HCT116 (cell line): ENCODE data around the gene PIK3CB. TPM values are rescaled to one million over a fixed set of nuclear protein-coding genes. Genes with fewer than 3 reads are reported as not detected.

Experiments used
- ATAC-seq: fragments of 200-7000 bp; cut with Tn5 transposase; 2 replicates; pipeline ENCODE4 v1.9.1; 2020; ENCODE audit warnings: mild to moderate bottlenecking, moderate library complexity
- BruUV-seq: library from RNA; stranded (reverse); fragments of 400-500 nt; replicated peaks from 2 replicates; lab custom pipeline; 2021; lab: Mats Ljungman, UMichigan
- CTCF ChIA-PET: fragments of 300-600 bp; sonication (Branson Sonifier 250); formaldehyde crosslinking; loops from one replicate; lab custom pipeline; 2021; ENCODE audit warnings: antibody characterized with exemption; lab: Charles Lee
- POLR2A ChIA-PET: fragments of 300-600, 350-600 bp; sonication (Branson Sonifier 250); formaldehyde crosslinking; loops from one replicate; lab custom pipeline; 2021; ENCODE audit warnings: antibody characterized with exemption; lab: Charles Lee
- RAD21 ChIA-PET, 2 experiments: fragments of 300-600 bp; sonication (Branson Sonifier 250); formaldehyde crosslinking; loops; one replicate each; lab custom pipeline; 2023; ENCODE audit warnings: low total read pairs in 2 of 2; ENCODE audit not compliant: uncharacterized antibody in 2 of 2, unreplicated experiment in 2 of 2, low non-redundant PET in 1 of 2; lab: Charles Lee
- DNase-seq: peaks from one replicate; pipeline ENCODE4 v3.0.0-alpha.2; 2010; ENCODE audit warnings: low read depth, low spot score
- H2AFZ ChIP-seq: fragments of 200-600 bp; shearing (Covaris generic), sonication (generic); 2 replicates; pipeline ENCODE4 v1.6.1; 2017; ENCODE audit warnings: low read depth, mixed run types, mixed read lengths, antibody characterized with exemption, low read length; ENCODE audit not compliant: poor library complexity, severe bottlenecking
- H3K27ac ChIP-seq: 2 replicates; pipeline ENCODE4 v1.5.1; 2012; ENCODE audit warnings: low read depth, low read length
- H3K27me3 ChIP-seq: fragments of 200-600 bp; sonication (generic); 2 replicates; pipeline ENCODE4 v1.6.1; 2016; ENCODE audit warnings: mixed run types, low read length, mixed read lengths; ENCODE audit not compliant: insufficient read depth
- H3K36me3 ChIP-seq, 2 experiments: fragments of 200-500 bp in 1 of 2; fragments of 200-600 bp in 1 of 2; sonication (Bioruptor generic) in 1 of 2; sonication (generic) in 1 of 2; 2 replicates each; pipeline versions ENCODE4 v1.5.1 to v1.6.1; 2014 to 2016; ENCODE audit warnings: low read length in 2 of 2, inconsistent platforms in 1 of 2, mixed read lengths in 1 of 2, mixed run types in 1 of 2; ENCODE audit not compliant: insufficient read depth in 2 of 2, control insufficient read depth in 1 of 2
- H3K4me1 ChIP-seq, 2 experiments: fragments of 200-600 bp in 1 of 2; sonication (generic) in 1 of 2; 2 replicates each; pipeline versions ENCODE4 v1.5.1 to v1.6.1; 2012 to 2017; ENCODE audit warnings: low read length in 2 of 2, inconsistent platforms in 1 of 2, mild to moderate bottlenecking in 1 of 2, mixed read lengths in 1 of 2, mixed run types in 1 of 2, moderate library complexity in 1 of 2; ENCODE audit not compliant: insufficient read depth in 2 of 2, control insufficient read depth in 1 of 2
- H3K4me2 ChIP-seq: fragments of 200-600 bp; sonication (generic); 2 replicates; pipeline ENCODE4 v1.6.1; 2017; ENCODE audit warnings: mixed run types, low read length, mixed read lengths
- H3K4me3 ChIP-seq, 2 experiments: fragments of 200-600 bp in 1 of 2; sonication (generic) in 1 of 2; replicated peaks in 1 of 2; 2 replicates each; pipeline ENCODE4 v1.5.1; 2011 to 2016; ENCODE audit warnings: low read length in 2 of 2, control low read depth in 1 of 2, low read depth in 1 of 2, mild to moderate bottlenecking in 1 of 2, mixed read lengths in 1 of 2, mixed run types in 1 of 2
- H3K79me2 ChIP-seq: fragments of 200-600 bp; sonication (generic); 2 replicates; pipeline ENCODE4 v1.6.1; 2017; ENCODE audit warnings: mild to moderate bottlenecking, mixed run types, low read length, moderate library complexity, mixed read lengths; ENCODE audit not compliant: insufficient read depth
- H3K9ac ChIP-seq: fragments of 200-600 bp; sonication (generic); 2 replicates; pipeline ENCODE4 v1.6.1; 2016; ENCODE audit warnings: low read length, mixed read lengths
- H3K9me2 ChIP-seq: fragments of 200-600 bp; sonication (generic), shearing (Covaris generic); 2 replicates; pipeline ENCODE4 v1.6.1; 2017; ENCODE audit warnings: mixed run types, mild to moderate bottlenecking, moderate library complexity; ENCODE audit not compliant: insufficient read depth
- H3K9me3 ChIP-seq, 2 experiments: fragments of 200-500 bp in 1 of 2; fragments of 200-600 bp in 1 of 2; sonication (Bioruptor generic) in 1 of 2; sonication (generic) in 1 of 2; 2 replicates each; pipeline ENCODE4 v1.6.1; 2014 to 2017; ENCODE audit warnings: low read length in 2 of 2, mixed read lengths in 2 of 2, inconsistent platforms in 1 of 2, low read depth in 1 of 2, mild to moderate bottlenecking in 1 of 2, mixed run types in 1 of 2, moderate library complexity in 1 of 2; ENCODE audit not compliant: control insufficient read depth in 1 of 2, insufficient read depth in 1 of 2
- H4K20me1 ChIP-seq: fragments of 200-600 bp; sonication (generic), shearing (Covaris generic); 2 replicates; pipeline ENCODE4 v1.6.1; 2017; ENCODE audit warnings: mixed run types, mild to moderate bottlenecking, moderate library complexity; ENCODE audit not compliant: insufficient read depth
- ATF3 ChIP-seq: IDR thresholded peaks from 2 replicates; pipeline ENCODE4 v1.6.1; 2012
- CEBPB ChIP-seq: IDR thresholded peaks from 2 replicates; pipeline ENCODE4 v1.6.1; 2012; ENCODE audit warnings: low read depth
- CTCF ChIP-seq, 3 experiments: fragments of 200-600 bp in 1 of 3; sonication (generic) in 1 of 3; IDR thresholded peaks in 2 of 3; conservative IDR thresholded peaks in 1 of 3; 2 replicates each; pipeline ENCODE4 v1.5.1; 2012 to 2017; ENCODE audit warnings: low read depth in 2 of 3, low read length in 2 of 3, antibody characterized with exemption in 1 of 3, borderline replicate concordance in 1 of 3, control low read depth in 1 of 3, mild to moderate bottlenecking in 1 of 3, mixed read lengths in 1 of 3, mixed run types in 1 of 3, moderate library complexity in 1 of 3; ENCODE audit not compliant: insufficient read depth in 1 of 3
- MAX ChIP-seq: IDR thresholded peaks from 2 replicates; pipeline ENCODE4 v1.6.1; 2012
- POLR2A ChIP-seq: IDR thresholded peaks from 2 replicates; pipeline ENCODE4 v1.7.0; 2011; ENCODE audit warnings: borderline replicate concordance; ENCODE audit not compliant: insufficient read depth, insufficient read length; ENCODE audit errors: extremely low read depth
- RAD21 ChIP-seq: IDR thresholded peaks from 2 replicates; pipeline ENCODE4 v1.6.1; 2012; ENCODE audit warnings: low read depth, mild to moderate bottlenecking
- ZBTB33 ChIP-seq: IDR thresholded peaks from 2 replicates; pipeline ENCODE4 v1.6.1; 2011; ENCODE audit warnings: mild to moderate bottlenecking, low read length, moderate library complexity; ENCODE audit not compliant: insufficient replicate concordance; ENCODE audit errors: extremely low read depth
- ZFX ChIP-seq: fragments of 450-650 bp; IDR thresholded peaks from 2 replicates; pipeline ENCODE4 v1.6.1; 2017
- intact Hi-C: fragments of 100-400 bp; cut with micrococcal nuclease; formaldehyde crosslinking; loops from 2 replicates; pipeline ENCODE4 v1.10.0; 2022
- total RNA-seq: library from RNA; stranded (reverse); gene quantifications from one replicate; pipeline ENCODE4 v1.2.1, GENCODE V29; 2021; ENCODE audit not compliant: unreplicated experiment

Gene PIK3CB
- total RNA-seq, 1 experiment from 2014 or later = 44.3 TPM

- Histone ChIP-seq H3K79me2 (peaks cover 40% of the 10 kb centered on the region), H4K20me1 (no peaks in the 10 kb centered on the region), H3K27me3 (no peaks in the 10 kb centered on the region), H3K4me2 (peak overlapping the region; percentile 84), H3K4me1 (peaks cover 9 to 19% of the 10 kb centered on the region in 2 experiments), H3K36me3 (no peaks in the 10 kb centered on the region), H2AFZ (no peak overlapping the region), H3K9me2 (no peaks in the 10 kb centered on the region), H3K9ac (peak overlapping the region; percentile 72), H3K9me3 (no peaks in the 10 kb centered on the region), H3K27ac (peak overlapping the region; percentile 93), H3K4me3 (peak overlapping the region; percentile 60 to 67)
- POLR2A ChIA-PET = no interaction called here
- DNase-seq (no peak), ATAC-seq (no peak)
- RAD21 ChIA-PET = no interaction called here
- intact Hi-C loops = no loop called here
- CTCF ChIA-PET = interaction anchor here (0.5 to 0.9 kb wide), 2 partner anchors 45 to 80 kb away, joined by 3 to 4 read pairs; no protein-coding TSS in a partner anchor
- TSS peak; percentile 98 for BruUV-seq
- no peak for TF ChIP-seq CEBPB
- TF ChIP-seq POLR2A = no peak
- TF ChIP-seq ATF3 = no peak
Observed at GRCh38 chr3:138835397-138835757, 649 bp upstream of the PIK3CB start.

- BruUV-seq = no TSS peak
- Histone ChIP-seq H3K27ac (peak overlapping the region; percentile 93), H3K9ac (peak overlapping the region; percentile 72), H3K36me3 (no peaks in the 10 kb centered on the region), H3K27me3 (no peaks in the 10 kb centered on the region), H3K4me1 (peaks cover 9 to 19% of the 10 kb centered on the region in 2 experiments), H3K4me2 (peak overlapping the region; percentile 84), H3K4me3 (peak overlapping the region; percentile 67 to 71), H3K9me3 (no peaks in the 10 kb centered on the region), H3K9me2 (no peaks in the 10 kb centered on the region), H2AFZ (no peak overlapping the region), H3K79me2 (peaks cover 53% of the 10 kb centered on the region), H4K20me1 (no peaks in the 10 kb centered on the region)
- POLR2A ChIA-PET = interaction anchor here (1.2 kb wide), 1 partner anchor 29 kb away, joined by 4 read pairs; no protein-coding TSS in a partner anchor
- ATAC-seq (peak; percentile 67), DNase-seq (peak; percentile 24)
- intact Hi-C loops = loop anchor here (1.0 to 5.0 kb wide), 2 partner anchors 29 to 83 kb away; no protein-coding TSS in a partner anchor
- RAD21 ChIA-PET = no interaction called here
- CTCF ChIA-PET = no interaction called here
- TF ChIP-seq RAD21 (peak; percentile 37), POLR2A (no peak), ZBTB33 (peak; percentile 5), MAX (no peak), ZFX (no peak), CTCF (IDR thresholded peaks at IDR 0.05 in 2 of 3, conservative IDR thresholded peaks at IDR 0.05 in 1 of 3; ENCODE audit: borderline replicate concordance in 1 of 3, insufficient read depth in 1 of 3, low read depth in 2 of 3, low read length in 2 of 3) (peak in 2 of 3 experiments; percentile 32 to 50; a peak in 4 of 6 replicates)
Observed at GRCh38 chr3:138833899-138834595, 681 bp downstream of the PIK3CB start.
